Peyer's patch (tissue), 4 donors: ENCODE data around the gene ZNF778. TPM values are rescaled to one million over a fixed set of nuclear protein-coding genes. Genes with fewer than 3 reads are reported as not detected.
"Not testable (repeated sequence)": the region's sequence is repeated elsewhere in the genome, so short reads cannot be mapped to it uniquely, and the experiment has no call there.

Experiments
- DNase-seq, 3 donors: peaks; one replicate each; pipeline ENCODE4 v3.0.0-alpha.2; 2017 to 2019
- H3K27ac ChIP-seq, 4 donors: fragments of 200-600 bp; sonication (generic); one replicate each; pipeline ENCODE4 v1.5.1; 2016 to 2019
- H3K27me3 ChIP-seq, 2 donors: fragments of 200-600 bp; sonication (generic); one replicate each; pipeline ENCODE4 v1.5.1; 2019
- H3K36me3 ChIP-seq, 3 donors: fragments of 200-600 bp; sonication (generic); one replicate each; pipeline ENCODE4 v1.5.1; 2016 to 2019
- H3K4me1 ChIP-seq, 4 donors: fragments of 200-600 bp; sonication (generic); one replicate each; pipeline ENCODE4 v1.5.1; 2016 to 2019
- H3K4me3 ChIP-seq, 4 donors: fragments of 200-600 bp; sonication (generic); 1 replicate in 3 of 4; 2 replicates in 1 of 4; pipeline ENCODE4 v1.5.1; 2016 to 2019; ENCODE audit warnings: mild to moderate bottlenecking in 1 of 4
- H3K9me3 ChIP-seq, 4 donors: fragments of 200-600 bp; sonication (generic); one replicate each; pipeline ENCODE4 v1.5.1; 2016 to 2019; ENCODE audit warnings: mild to moderate bottlenecking in 1 of 4
- CTCF ChIP-seq, 6 experiments: fragments of 450-650 bp in 4 of 6; fragments of 200-600 bp in 2 of 6; sonication (generic) in 1 of 6; IDR thresholded peaks; one replicate each; pipeline ENCODE4 v1.5.1; 2017 to 2019; ENCODE audit warnings: antibody characterized with exemption in 6 of 6, mild to moderate bottlenecking in 3 of 6, moderate library complexity in 1 of 6
- POLR2A ChIP-seq, 2 donors: fragments of 450-650 bp; IDR thresholded peaks; one replicate each; pipeline ENCODE4 v1.5.1; 2017; ENCODE audit warnings: antibody characterized with exemption in 2 of 2, mild to moderate bottlenecking in 2 of 2, moderate library complexity in 2 of 2
- total RNA-seq, 4 donors: library from RNA; depleted of rRNA; stranded (reverse); fragments of >200 nt; gene quantifications; one replicate each; pipeline ENCODE4 v1.1.0, GENCODE V29; 2016

ZNF778 gene
- total RNA-seq, 4 donors from 2014 or later = 4.1 to 16.9 (median 10.7) TPM

DNA sequence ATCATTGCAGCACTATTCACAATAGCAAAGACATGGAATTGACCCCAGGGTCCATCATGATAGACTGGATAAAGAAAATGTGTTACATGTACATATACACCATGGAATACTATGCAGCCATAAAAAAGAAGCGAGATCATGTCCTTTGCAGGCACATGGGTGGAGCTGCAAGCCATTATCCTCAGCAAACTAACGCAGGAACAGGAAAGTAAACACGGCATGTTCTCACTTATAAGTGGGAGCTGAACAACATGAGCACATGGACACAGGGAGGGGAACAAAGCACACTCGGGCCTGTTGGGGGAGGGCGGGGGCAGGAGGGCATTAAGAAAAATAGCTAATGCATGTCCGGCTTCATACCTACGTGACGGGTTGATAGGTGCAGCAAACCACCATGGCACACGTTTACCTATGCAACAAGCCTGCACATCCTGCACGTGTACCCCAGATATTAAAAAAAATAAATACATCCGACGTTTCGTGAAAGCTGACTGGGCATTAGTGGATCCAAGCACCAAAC lies 28.9 kb downstream of the ZNF778 start:
- TF ChIP-seq CTCF (IDR thresholded peaks at IDR 0.05) (no peak), POLR2A (IDR thresholded peaks at IDR 0.05) (no peak)
- Histone ChIP-seq H3K9me3 (peaks cover 0 to 5% (median 0%) of the 10 kb centered on the region in 4 donors), H3K4me3 (peak overlapping the region in 2 of 4 donors; percentile 60 to 86), H3K27me3 (no peaks in the 10 kb centered on the region), H3K36me3 (no peaks in the 10 kb centered on the region), H3K4me1 (peaks cover 6 to 14% (median 9%) of the 10 kb centered on the region in 4 donors), H3K27ac (peak overlapping the region in 2 of 4 donors; percentile 63 to 68)
- DNase-seq = no peak

DNA sequence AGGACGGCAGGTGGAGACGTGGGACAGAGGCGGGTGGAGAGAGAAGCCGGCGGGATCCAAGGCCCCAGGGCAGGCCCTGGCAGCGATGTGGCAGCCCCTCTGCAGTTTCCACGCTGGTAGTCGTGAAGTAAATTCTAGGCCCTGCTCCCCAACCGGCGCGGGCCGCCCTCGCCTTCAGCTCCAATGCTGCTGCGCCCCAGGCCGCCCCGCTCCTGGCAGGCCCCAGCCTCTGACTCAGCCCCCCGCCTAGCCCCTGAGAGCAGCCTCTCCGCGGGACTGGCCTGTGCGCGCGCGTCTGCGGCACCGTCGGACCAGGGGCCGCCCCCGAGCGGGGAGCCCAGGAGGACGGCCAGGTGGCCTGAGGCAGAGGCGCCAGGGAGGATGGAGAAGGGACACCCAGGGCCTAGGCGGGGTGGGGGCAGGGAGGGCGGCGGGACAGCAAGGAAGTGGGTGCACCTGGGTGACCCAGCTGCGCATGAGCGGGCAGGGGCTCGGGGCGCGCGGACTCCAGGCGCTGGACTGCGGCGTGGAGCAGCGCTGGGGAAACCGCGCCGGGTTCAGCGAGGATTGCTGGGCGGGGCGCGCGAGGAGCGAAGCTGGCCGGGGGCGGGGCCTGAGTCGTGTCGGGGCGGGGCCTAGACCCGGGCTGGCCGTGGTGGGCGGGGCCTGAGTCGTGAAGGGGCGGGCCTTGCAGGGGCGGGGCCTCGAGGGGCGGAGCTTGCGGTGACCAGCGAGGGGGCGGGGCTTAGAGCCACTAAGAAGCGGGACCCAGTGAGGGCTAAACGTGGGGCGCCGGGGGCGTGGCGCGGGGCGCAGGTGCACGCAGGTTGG lies 29.6 kb downstream of the ZNF778 start:
- peak in 1 of 6 experiments; percentile 5 for TF ChIP-seq CTCF (IDR thresholded peaks at IDR 0.05)
- TF ChIP-seq POLR2A (IDR thresholded peaks at IDR 0.05) = no peak
- Histone ChIP-seq H3K4me1 (peaks cover 6 to 14% (median 7%) of the 10 kb centered on the region in 4 donors), H3K36me3 (no peaks in the 10 kb centered on the region), H3K9me3 (peaks cover 0 to 5% (median 0%) of the 10 kb centered on the region in 4 donors), H3K27me3 (no peaks in the 10 kb centered on the region), H3K27ac (peak overlapping the region in 2 of 4 donors; percentile 63 to 68), H3K4me3 (peak overlapping the region; percentile 20 to 86 (median 56))
- peak; percentile 86 to 97 (median 96) for DNase-seq

- not testable (repeated sequence) for DNase-seq, H3K36me3 ChIP-seq, H3K27me3 ChIP-seq, H3K9me3 ChIP-seq
- Histone ChIP-seq H3K4me3 (peak overlapping the region; percentile 20 to 86 (median 56)), H3K4me1 (peaks cover 6 to 14% (median 7%) of the 10 kb centered on the region in 4 donors), H3K27ac (peak overlapping the region in 1 of 4 donors; percentile 68)
These were observed 30.2 kb downstream of the ZNF778 start for GRCh38 chr16:89247734-89248075.

DNA sequence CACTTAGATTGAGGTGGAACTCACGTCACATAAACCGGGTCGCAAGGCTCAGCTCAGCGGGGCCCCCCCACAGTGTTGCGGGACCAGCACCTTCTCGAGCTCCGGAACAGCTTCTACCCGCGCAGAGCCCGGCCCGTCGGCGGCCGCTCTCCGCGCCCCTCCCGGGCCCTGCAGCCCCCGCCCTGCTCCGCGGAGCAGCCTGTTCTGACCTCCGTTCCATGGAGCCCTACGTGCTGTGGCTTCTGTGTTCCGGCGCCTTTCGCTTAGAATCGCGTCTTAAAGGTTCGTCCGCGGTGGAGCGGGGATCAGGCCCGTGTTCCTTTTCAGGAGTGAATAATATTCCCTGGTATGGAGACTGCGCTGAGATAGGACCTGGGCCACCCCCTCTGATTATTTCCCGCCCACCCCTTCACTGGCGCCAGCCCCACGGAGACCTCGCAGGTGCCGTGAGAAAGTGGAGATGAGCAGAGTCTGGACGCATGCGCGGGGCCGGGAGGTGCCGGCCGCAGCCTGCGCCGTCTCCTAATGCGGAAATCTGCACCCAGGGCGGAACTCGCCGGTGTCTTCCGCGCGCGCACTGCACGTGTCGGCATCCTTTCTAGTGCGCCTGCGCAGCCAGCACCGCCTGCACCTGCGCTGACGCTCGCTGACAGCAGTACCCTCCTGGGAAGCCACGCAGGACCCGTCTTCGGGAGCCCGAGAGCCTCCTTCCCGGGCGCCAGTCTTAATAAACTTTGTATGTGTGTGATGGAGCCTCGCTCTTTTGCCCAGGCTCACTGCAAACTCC lies 30.9 kb downstream of the ZNF778 start:
- DNase-seq = no peak
- Histone ChIP-seq H3K9me3 (peaks cover 0 to 5% (median 0%) of the 10 kb centered on the region in 4 donors), H3K36me3 (no peaks in the 10 kb centered on the region), H3K27ac (no peak overlapping the region), H3K27me3 (no peaks in the 10 kb centered on the region), H3K4me1 (peaks cover 6 to 14% (median 7%) of the 10 kb centered on the region in 4 donors), H3K4me3 (peak overlapping the region; percentile 20 to 86 (median 56))
- TF ChIP-seq CTCF (IDR thresholded peaks at IDR 0.05) = no peak
- no peak for TF ChIP-seq POLR2A (IDR thresholded peaks at IDR 0.05)

GRCh38 chr16:89253548-89254287 lies 36.2 kb downstream of the ZNF778 start:
- H3K4me3 ChIP-seq = no peak overlapping the region
- H3K27ac ChIP-seq = no peak overlapping the region
- no peaks in the 10 kb centered on the region for H3K9me3 ChIP-seq
- no peak for DNase-seq
- H3K27me3 ChIP-seq = no peaks in the 10 kb centered on the region
- H3K36me3 ChIP-seq = no peaks in the 10 kb centered on the region
- H3K4me1 ChIP-seq = peaks cover 0 to 19% (median 12%) of the 10 kb centered on the region in 4 donors
- TF ChIP-seq CTCF (IDR thresholded peaks at IDR 0.05) (no peak), POLR2A (IDR thresholded peaks at IDR 0.05) (no peak)
